Right atrium auricular region (tissue), 2 donors: Measurements from ENCODE around the gene VN1R5. TPM values are rescaled to one million over a fixed set of nuclear protein-coding genes. Genes with fewer than 3 reads are reported as not detected.
"Not testable (repeated sequence)": the region's sequence is repeated elsewhere in the genome, so short reads cannot be mapped to it uniquely, and the experiment has no call there.

Experiments used
- DNase-seq: peaks from one replicate; pipeline ENCODE4 v3.0.0-alpha.2; 2019; ENCODE audit warnings: low spot score
- H3K27ac ChIP-seq, 2 donors: fragments of 200-600 bp; sonication (generic); 1 replicate in 1 of 2; 2 replicates in 1 of 2; pipeline ENCODE4 v1.5.1; 2016 to 2019
- H3K27me3 ChIP-seq, 2 donors: fragments of 200-600 bp; sonication (generic); one replicate each; pipeline versions ENCODE4 v1.5.1 to v1.6.0; 2017 to 2019
- H3K36me3 ChIP-seq: fragments of 200-600 bp; sonication (generic); one replicate; pipeline ENCODE4 v1.5.1; 2016
- H3K4me1 ChIP-seq, 2 donors: fragments of 200-600 bp; sonication (generic); one replicate each; pipeline versions ENCODE4 v1.5.1 to v1.6.0; 2017 to 2019
- H3K4me3 ChIP-seq, 2 donors: fragments of 200-600 bp; sonication (generic); 1 replicate in 1 of 2; 2 replicates in 1 of 2; pipeline ENCODE4 v1.5.1; 2017 to 2019; ENCODE audit warnings: mild to moderate bottlenecking in 1 of 2, moderate library complexity in 1 of 2
- H3K9me3 ChIP-seq, 2 donors: fragments of 200-600 bp; sonication (generic); one replicate each; pipeline ENCODE4 v1.5.1; 2019
- CTCF ChIP-seq, 2 donors: fragments of 200-600 bp; sonication (generic); IDR thresholded peaks; one replicate each; pipeline ENCODE4 v1.5.1; 2019; ENCODE audit warnings: antibody characterized with exemption in 2 of 2
- total RNA-seq, 2 donors: library from RNA; depleted of rRNA; stranded (reverse); fragments of >200 nt; gene quantifications; one replicate each; pipeline ENCODE4 v1.1.0, GENCODE V29; 2016

Gene VN1R5
- total RNA-seq = not detected

- not testable (repeated sequence) for H3K4me3 ChIP-seq, DNase-seq, H3K9me3 ChIP-seq
Observed at GRCh38 chr1:247255772-247256171, at the start of gene VN1R5. Gene VN1R5, plus strand, starts transcription at chr1:247256072.

GRCh38 chr1:247209396-247209795 is 46.5 kb upstream of the VN1R5 start:
- TF ChIP-seq CTCF (IDR thresholded peaks at IDR 0.05) = no peak
- no peaks in the 10 kb centered on the region for H3K9me3 ChIP-seq
- peaks cover 0 to 14% of the 10 kb centered on the region in 2 donors for H3K4me1 ChIP-seq
- no peak overlapping the region for H3K27ac ChIP-seq
- H3K36me3 ChIP-seq = no peaks in the 10 kb centered on the region
- H3K27me3 ChIP-seq = no peaks in the 10 kb centered on the region
- no peak for DNase-seq
- H3K4me3 ChIP-seq = no peak overlapping the region

More at GRCh38 chr1:247255772-247256171, at the start of gene VN1R5:
- H3K36me3 ChIP-seq, H3K27ac ChIP-seq, H3K27me3 ChIP-seq, H3K4me1 ChIP-seq: not testable (repeated sequence)

GRCh38 chr1:247210062-247210375 is 45.9 kb upstream of the VN1R5 start:
- no peak for DNase-seq
- H3K4me1 ChIP-seq = peaks cover 0 to 11% of the 10 kb centered on the region in 2 donors
- H3K36me3 ChIP-seq = no peaks in the 10 kb centered on the region
- peak overlapping the region; percentile 87 to 88 for H3K27ac ChIP-seq
- H3K9me3 ChIP-seq = no peaks in the 10 kb centered on the region
- peak overlapping the region; percentile 94 to 97 for H3K4me3 ChIP-seq
- TF ChIP-seq CTCF (IDR thresholded peaks at IDR 0.05) = no peak
- no peaks in the 10 kb centered on the region for H3K27me3 ChIP-seq

- Histone ChIP-seq H3K9me3 (no peaks in the 10 kb centered on the region), H3K27me3 (no peaks in the 10 kb centered on the region), H3K4me1 (peaks cover 0 to 11% of the 10 kb centered on the region in 2 donors), H3K27ac (peak overlapping the region; percentile 87 to 88), H3K36me3 (no peaks in the 10 kb centered on the region), H3K4me3 (peak overlapping the region; percentile 94 to 97)
- TF ChIP-seq CTCF (IDR thresholded peaks at IDR 0.05) = no peak
- DNase-seq = peak; percentile 98
Observed at GRCh38 chr1:247210376-247211117, 45.3 kb upstream of the VN1R5 start.

- no peaks in the 10 kb centered on the region for H3K27me3 ChIP-seq
- no peak for DNase-seq
- no peak overlapping the region for H3K4me3 ChIP-seq
- no peak for TF ChIP-seq CTCF (IDR thresholded peaks at IDR 0.05)
- H3K4me1 ChIP-seq = peaks cover 0 to 11% of the 10 kb centered on the region in 2 donors
- H3K36me3 ChIP-seq = no peaks in the 10 kb centered on the region
- no peaks in the 10 kb centered on the region for H3K9me3 ChIP-seq
- H3K27ac ChIP-seq = peak overlapping the region; percentile 87 to 88
Observed at GRCh38 chr1:247211339-247211738, 44.5 kb upstream of the VN1R5 start.

GRCh38 chr1:247212012-247212411 is 43.9 kb upstream of the VN1R5 start:
- no peaks in the 10 kb centered on the region for H3K9me3 ChIP-seq
- DNase-seq = no peak
- H3K27me3 ChIP-seq = no peaks in the 10 kb centered on the region
- H3K36me3 ChIP-seq = no peaks in the 10 kb centered on the region
- peaks cover 0 to 11% of the 10 kb centered on the region in 2 donors for H3K4me1 ChIP-seq
- no peak for TF ChIP-seq CTCF (IDR thresholded peaks at IDR 0.05)
- H3K4me3 ChIP-seq = no peak overlapping the region
- no peak overlapping the region for H3K27ac ChIP-seq
